ENCODE data around the gene IL17C.

Gene IL17C

DNA sequence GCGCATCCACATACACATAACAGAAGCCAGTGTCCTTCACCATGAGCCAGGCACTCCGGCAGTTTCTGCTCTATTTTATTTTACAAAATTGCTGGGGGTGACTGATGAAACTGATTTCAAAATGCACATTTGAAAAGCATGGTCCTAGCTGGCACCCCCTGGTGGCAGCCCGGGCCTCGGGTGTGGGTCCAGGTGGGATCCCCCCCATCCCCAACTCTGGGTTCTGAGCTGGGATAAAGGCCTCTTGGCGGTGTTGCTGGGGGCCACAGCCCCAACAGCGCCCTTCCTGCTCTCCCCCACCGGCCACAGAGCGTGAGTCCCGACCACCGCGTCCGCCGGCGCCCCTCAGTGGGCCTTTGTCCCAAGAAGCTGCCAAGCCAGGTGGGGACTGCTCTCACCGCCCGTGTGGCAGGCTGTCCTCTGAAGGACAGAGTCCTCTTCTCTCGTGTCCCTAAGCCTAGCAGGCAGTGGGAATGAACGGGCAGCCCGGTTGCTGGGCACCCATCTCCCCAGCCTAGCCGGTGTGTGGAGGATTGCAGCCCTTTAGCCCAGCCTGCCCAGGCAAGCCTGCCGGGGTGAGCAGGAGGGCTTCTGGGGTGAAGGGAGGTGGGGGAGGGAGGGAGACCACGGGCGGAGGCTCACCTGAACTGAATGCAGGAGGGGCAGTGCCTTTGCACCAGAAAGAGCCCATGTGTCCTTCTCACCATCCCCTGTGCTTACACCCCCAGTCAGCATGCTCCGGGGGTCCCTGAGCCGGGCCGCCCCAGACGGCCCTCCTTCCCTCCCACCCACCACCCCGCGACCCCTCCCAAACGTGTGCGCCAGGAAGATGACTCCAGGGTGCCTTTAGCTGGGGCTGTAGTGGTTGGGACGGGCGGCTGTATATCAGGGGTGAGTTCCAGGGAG lies 47.0 kb downstream of the IL17C start:
- DNase-seq (ENCODE audit: low spot score): no peak

DNA sequence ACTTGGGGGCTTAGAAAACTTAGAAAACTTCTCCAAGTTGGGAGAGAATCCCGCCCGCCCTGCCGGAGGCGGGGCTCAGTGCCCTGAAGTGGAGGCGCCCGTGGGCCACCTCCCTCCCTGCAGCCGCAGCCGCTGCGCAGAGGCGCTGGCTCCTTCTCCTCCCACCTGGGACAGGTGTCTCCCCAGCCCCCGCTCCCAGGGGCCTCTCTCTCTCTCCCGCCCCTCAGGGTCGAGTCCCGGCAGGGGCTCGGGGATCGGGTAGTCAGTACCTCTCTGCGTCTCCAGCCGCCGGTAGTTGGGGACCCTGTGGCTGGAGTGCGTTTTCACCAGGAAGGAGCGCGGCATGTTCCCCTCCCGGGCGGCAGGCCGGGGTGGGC lies 47.7 kb downstream of the IL17C start:
- DNase-seq (ENCODE audit: low spot score): no peak

DNA sequence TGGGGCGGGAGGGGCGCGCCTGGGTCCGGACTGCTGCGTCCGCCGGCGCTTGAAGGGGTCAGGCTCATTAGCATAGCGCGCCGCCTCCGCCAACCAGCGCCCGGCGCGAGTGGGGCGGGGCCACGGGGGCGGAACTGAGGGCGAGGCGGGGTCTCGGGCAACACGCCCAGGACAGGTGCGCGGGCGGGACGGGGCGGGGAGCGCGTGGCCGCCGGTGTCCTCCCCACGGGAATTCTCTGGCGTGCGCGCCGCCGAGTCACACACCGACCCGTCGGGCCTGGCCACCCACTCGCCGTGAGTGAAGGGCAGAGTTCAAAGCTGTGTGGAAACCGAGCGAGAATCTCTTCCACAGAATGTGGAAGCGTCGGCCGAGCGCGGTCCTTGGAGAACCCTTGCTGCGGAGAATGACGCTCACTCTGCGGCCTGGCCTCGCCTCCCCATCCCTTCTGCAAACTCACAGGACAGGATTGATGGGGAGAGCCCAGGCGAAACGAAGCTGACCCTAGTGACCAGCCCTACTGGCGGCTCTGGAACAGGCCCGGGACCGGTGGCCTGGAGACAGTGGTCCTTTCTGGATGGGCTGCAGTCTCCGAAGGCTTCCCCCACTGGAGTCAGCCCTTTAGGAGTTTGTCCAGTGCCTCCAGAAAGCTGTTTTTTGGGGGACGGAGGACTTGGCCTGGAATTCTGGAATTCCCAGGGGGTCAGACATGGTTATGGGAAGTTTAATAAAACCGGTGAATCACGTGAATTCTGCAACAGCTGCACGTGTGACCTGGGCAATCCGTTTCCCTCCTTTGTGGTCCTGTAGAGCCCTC lies 48.3 kb downstream of the IL17C start, which contains the start of gene SNAI3:
Gene SNAI3, minus strand, starts transcription at position 69 of the 815 bp plus-strand sequence. CDS start 101 bp downstream, outside the sequence.
- no peak for DNase-seq (ENCODE audit: low spot score)

DNA sequence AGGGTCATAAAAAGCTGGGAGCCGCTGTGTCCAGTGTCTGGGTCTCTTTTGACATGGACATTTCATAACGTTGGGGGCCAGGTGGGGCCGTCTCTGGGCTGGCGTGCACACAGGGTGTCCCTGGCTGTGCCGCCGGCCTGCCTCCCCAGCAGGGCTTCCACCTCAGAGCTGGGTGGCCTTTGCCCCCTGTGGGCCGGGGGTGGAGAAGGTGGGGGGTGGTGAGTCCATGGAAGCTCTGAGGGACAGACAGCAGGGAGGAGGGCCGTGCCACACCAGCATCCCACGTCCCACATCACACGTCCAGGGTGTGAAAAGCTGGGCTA lies 48.8 kb downstream of the IL17C start:
- DNase-seq (ENCODE audit: low spot score): no peak

- DNase-seq (ENCODE audit: low spot score): no peak
Measured at GRCh38 chr16:88687676-88688012, 49.3 kb downstream of the IL17C start.

DNA sequence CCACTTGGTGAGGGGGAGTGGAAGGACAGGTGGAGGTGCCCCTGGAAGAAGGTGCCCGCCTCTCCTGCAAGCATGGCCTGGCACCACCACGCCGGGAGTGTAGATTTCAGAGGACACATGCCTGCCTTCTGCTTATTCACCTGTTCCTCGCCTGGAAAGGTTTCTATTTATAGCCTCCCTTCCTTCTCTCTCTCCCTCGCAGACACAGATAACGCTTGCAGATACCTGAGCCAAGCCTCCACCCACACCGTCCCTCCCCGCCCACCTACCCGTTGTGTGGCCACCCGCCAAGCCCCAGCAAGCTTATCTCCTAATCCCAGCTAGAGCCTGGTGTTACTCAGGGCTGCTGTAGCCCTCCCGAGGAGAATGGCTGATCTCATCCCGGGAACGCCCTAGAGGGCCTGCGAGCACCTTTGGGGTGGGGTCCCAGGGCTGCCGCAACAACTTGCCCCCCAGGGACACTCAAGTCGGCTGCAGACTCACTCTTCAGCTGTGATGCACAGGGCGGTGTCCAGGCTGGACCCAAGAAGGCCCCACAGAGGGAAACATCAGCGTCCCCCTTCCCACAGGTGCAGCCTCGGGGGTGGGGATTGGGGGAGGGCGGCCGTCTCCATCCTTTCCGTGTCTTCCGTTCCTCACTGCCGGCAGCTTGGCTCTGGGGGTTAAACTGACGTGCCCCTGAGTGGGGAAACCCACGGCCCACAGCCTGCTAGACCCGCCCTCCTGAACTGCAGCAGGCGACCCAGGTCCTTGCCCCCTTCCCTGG lies 49.8 kb downstream of the IL17C start:
- no peak for DNase-seq (ENCODE audit: low spot score)

Measured in kidney capillary endothelial cell (primary cell).